GM12892 (cell line): Measurements from ENCODE around the gene SLC25A36.

Source experiments
- POLR2A ChIP-seq: IDR thresholded peaks from 2 replicates; pipeline ENCODE4 v1.6.1; 2011; ENCODE audit warnings: low read depth, low read length, control low read depth
- POLR2AphosphoS5 ChIP-seq: IDR thresholded peaks from 2 replicates; pipeline ENCODE4 v1.6.1; 2011; ENCODE audit warnings: low read depth, low read length, control low read depth

DNA sequence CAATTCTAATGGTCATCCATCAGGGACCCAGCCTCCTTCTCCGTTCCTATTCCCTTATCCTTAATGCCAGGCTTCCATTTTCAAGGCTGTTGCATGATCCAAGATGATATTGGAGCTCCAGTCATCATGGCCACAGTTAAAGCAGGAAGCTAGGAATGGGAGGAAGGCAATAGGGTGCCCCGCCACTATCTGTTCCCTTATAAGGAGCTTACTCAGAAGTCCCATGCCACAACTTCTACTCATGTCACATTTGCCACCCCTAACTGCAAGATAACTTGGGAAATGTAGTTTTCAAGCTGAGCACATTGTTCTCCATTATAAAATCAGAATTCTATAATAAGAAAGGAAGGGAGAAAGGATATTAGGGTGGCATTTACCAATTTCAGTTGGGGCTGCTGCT lies 70.9 kb downstream of the SLC25A36 start:
- TF ChIP-seq POLR2A (no peak), POLR2AphosphoS5 (no peak)
